Mesendoderm (in vitro differentiated cells): ENCODE results near the gene RASAL2.

Source experiments
- DNase-seq: peaks from one replicate; pipeline ENCODE4 v3.0.0; 2013
- H2AK5ac ChIP-seq: 2 replicates; pipeline ENCODE4 v1.6.1; 2013; ENCODE audit warnings: low read length, inconsistent platforms
- H2BK120ac ChIP-seq: 2 replicates; pipeline ENCODE4 v1.6.1; 2013; ENCODE audit warnings: low read depth, mild to moderate bottlenecking, low read length, moderate library complexity, mixed read lengths
- H2BK15ac ChIP-seq: replicated peaks from 2 replicates; pipeline ENCODE4 v1.6.1; 2013; ENCODE audit warnings: low read depth, mild to moderate bottlenecking, moderate library complexity
- H2BK5ac ChIP-seq: 2 replicates; pipeline ENCODE4 v1.6.1; 2013; ENCODE audit warnings: low read length, inconsistent platforms
- H3K18ac ChIP-seq: 2 replicates; pipeline ENCODE4 v1.6.1; 2013; ENCODE audit warnings: mild to moderate bottlenecking, low read length, mixed read lengths
- H3K23ac ChIP-seq: one replicate; pipeline ENCODE4 v1.6.1; 2013; ENCODE audit warnings: low read length
- H3K27ac ChIP-seq: 2 replicates; pipeline ENCODE4 v1.5.1; 2013; ENCODE audit warnings: low read depth, mild to moderate bottlenecking, inconsistent platforms, low read length, moderate library complexity
- H3K27me3 ChIP-seq: 2 replicates; pipeline ENCODE4 v1.6.1; 2013; ENCODE audit warnings: low read length, control low read depth, mild to moderate bottlenecking, inconsistent platforms; ENCODE audit not compliant: insufficient read depth, poor library complexity
- H3K36me3 ChIP-seq: 2 replicates; pipeline ENCODE4 v1.6.1; 2013; ENCODE audit warnings: low read length, inconsistent platforms; ENCODE audit not compliant: control insufficient read depth, insufficient read depth
- H3K4ac ChIP-seq: one replicate; pipeline ENCODE4 v1.6.1; 2013; ENCODE audit warnings: low read depth, mild to moderate bottlenecking, low read length, moderate library complexity
- H3K4me1 ChIP-seq: 2 replicates; pipeline ENCODE4 v1.6.1; 2013; ENCODE audit warnings: low read depth, low read length, inconsistent platforms; ENCODE audit not compliant: control insufficient read depth
- H3K4me2 ChIP-seq: 2 replicates; pipeline ENCODE4 v1.6.1; 2013; ENCODE audit warnings: low read length
- H3K4me3 ChIP-seq: 2 replicates; pipeline ENCODE4 v1.5.1; 2013; ENCODE audit warnings: mild to moderate bottlenecking, low read length
- H3K56ac ChIP-seq: one replicate; pipeline ENCODE4 v1.6.1; 2013; ENCODE audit warnings: low read length
- H3K79me1 ChIP-seq: 2 replicates; pipeline ENCODE4 v1.6.1; 2013; ENCODE audit warnings: low read length, inconsistent platforms
- H3K79me2 ChIP-seq: 2 replicates; pipeline ENCODE4 v1.6.1; 2013; ENCODE audit warnings: mild to moderate bottlenecking, low read length; ENCODE audit not compliant: control insufficient read depth, insufficient read depth
- H3K9ac ChIP-seq: 2 replicates; pipeline ENCODE4 v1.6.1; 2013; ENCODE audit warnings: low read length, inconsistent platforms
- H4K5ac ChIP-seq: one replicate; pipeline ENCODE4 v1.6.1; 2013; ENCODE audit warnings: low read length
- H4K8ac ChIP-seq: one replicate; pipeline ENCODE4 v1.6.1; 2013; ENCODE audit warnings: low read depth, mild to moderate bottlenecking, control low read depth, low read length, moderate library complexity
- WGBS: extraction: QIAGEN DNeasy Blood & Tissue Kit; methylation state at CpG from one replicate; pipeline ENCODE4 v1.1.7; 2013; ENCODE audit warnings: low lambda C conversion rate, missing lambda C conversion rate; ENCODE audit not compliant: insufficient coverage; ENCODE audit errors: extremely low coverage; 5-methylcytosine and 5-hydroxymethylcytosine counted together

Gene RASAL2

DNA sequence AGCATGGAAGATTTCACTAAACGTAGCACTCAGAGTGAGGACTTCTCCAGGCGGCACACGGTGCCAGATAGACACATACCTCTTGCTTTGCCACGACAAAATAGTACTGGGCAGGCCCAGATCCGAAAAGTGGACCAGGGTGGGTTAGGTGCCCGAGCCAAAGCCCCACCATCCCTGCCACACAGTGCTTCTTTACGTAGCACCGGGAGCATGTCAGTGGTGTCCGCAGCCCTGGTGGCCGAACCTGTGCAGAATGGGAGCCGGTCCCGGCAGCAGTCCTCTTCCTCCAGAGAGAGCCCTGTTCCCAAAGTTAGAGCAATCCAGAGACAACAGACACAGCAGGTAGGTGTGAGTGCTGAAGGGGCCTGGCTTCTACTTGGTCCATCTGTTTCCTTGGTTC, 364.3 kb downstream of the RASAL2 start:
- H3K4me1 ChIP-seq: no peaks in the 10 kb centered on the region
- no peak overlapping the region for H2BK15ac ChIP-seq
- no peak overlapping the region for H3K27ac ChIP-seq
- no peaks in the 10 kb centered on the region for H3K27me3 ChIP-seq
- no peak overlapping the region for H4K5ac ChIP-seq
- H2AK5ac ChIP-seq: no peak overlapping the region
- H3K4ac ChIP-seq: no peak overlapping the region
- H3K9ac ChIP-seq: no peak overlapping the region
- H2BK5ac ChIP-seq: no peak overlapping the region
- no peak overlapping the region for H3K18ac ChIP-seq
- H4K8ac ChIP-seq: no peak overlapping the region
- no peak overlapping the region for H2BK120ac ChIP-seq
- no peak overlapping the region for H3K23ac ChIP-seq
- no CpG with 5 or more reads among the region's 12 CpGs for WGBS
- no peaks in the 10 kb centered on the region for H3K36me3 ChIP-seq
- H3K4me2 ChIP-seq: no peak overlapping the region
- no peaks in the 10 kb centered on the region for H3K79me1 ChIP-seq
- no peak overlapping the region for H3K56ac ChIP-seq
- H3K79me2 ChIP-seq: no peaks in the 10 kb centered on the region
- H3K4me3 ChIP-seq: no peak overlapping the region
- no peak for DNase-seq

DNA sequence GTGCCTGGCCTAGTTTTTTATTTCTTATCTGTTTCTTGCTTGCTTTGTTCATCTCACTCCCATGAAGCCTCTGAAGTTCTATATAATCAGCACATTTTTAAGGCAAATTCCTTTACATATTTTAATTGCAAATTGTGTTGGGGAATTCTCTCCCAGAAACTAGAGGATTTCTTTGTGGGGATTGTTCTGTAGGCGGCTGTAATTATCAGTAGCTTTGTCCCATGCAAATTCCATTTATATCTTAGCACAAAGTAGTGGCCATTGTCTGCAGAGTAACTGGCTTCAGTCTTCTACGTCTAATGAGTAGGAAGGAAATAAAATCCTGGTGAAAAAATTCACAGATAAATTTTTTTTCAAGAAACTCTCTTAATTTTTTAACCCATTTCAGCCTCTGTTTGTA, 367.2 kb downstream of the RASAL2 start:
- H3K4me3 ChIP-seq: no peak overlapping the region
- no CpG with 5 or more reads among the region's 2 CpGs for WGBS
- no peak overlapping the region for H3K23ac ChIP-seq
- H4K8ac ChIP-seq: no peak overlapping the region
- DNase-seq: peak; percentile 58
- H4K5ac ChIP-seq: no peak overlapping the region
- H3K79me1 ChIP-seq: no peaks in the 10 kb centered on the region
- H2BK15ac ChIP-seq: no peak overlapping the region
- H3K4me2 ChIP-seq: no peak overlapping the region
- H3K79me2 ChIP-seq: no peaks in the 10 kb centered on the region
- H3K27me3 ChIP-seq: no peaks in the 10 kb centered on the region
- no peak overlapping the region for H3K18ac ChIP-seq
- no peak overlapping the region for H2BK5ac ChIP-seq
- no peak overlapping the region for H2AK5ac ChIP-seq
- H3K9ac ChIP-seq: no peak overlapping the region
- no peak overlapping the region for H3K4ac ChIP-seq
- H3K56ac ChIP-seq: no peak overlapping the region
- H3K36me3 ChIP-seq: no peaks in the 10 kb centered on the region
- no peak overlapping the region for H2BK120ac ChIP-seq
- no peaks in the 10 kb centered on the region for H3K4me1 ChIP-seq
- H3K27ac ChIP-seq: no peak overlapping the region

DNA sequence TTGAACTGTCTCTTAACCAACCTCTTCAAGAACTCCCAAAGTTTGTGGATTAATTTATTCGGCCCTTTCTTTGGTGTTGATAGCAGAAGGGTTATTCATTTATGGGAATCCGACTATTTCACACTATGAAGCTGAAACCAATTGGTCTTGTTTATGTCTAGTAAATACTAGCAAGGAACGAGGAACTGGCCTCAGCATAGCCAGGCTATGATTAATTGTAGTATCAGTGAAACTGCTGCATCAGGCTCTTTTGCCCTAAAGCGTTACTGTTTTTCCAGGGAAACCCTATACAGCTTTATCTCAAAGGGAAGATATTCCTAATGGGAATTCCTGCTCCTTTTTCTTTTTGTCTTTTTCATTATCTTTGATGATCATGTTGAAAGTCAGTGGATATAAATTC, 367.8 kb downstream of the RASAL2 start:
- H3K27ac ChIP-seq: no peak overlapping the region
- no peak overlapping the region for H2BK120ac ChIP-seq
- H3K23ac ChIP-seq: no peak overlapping the region
- H2BK15ac ChIP-seq: no peak overlapping the region
- H3K79me2 ChIP-seq: no peaks in the 10 kb centered on the region
- H3K79me1 ChIP-seq: no peaks in the 10 kb centered on the region
- no peak overlapping the region for H3K56ac ChIP-seq
- no peak overlapping the region for H3K4me2 ChIP-seq
- H2AK5ac ChIP-seq: no peak overlapping the region
- H3K9ac ChIP-seq: no peak overlapping the region
- no peak overlapping the region for H2BK5ac ChIP-seq
- H4K5ac ChIP-seq: no peak overlapping the region
- DNase-seq: peak; percentile 46
- H3K27me3 ChIP-seq: no peaks in the 10 kb centered on the region
- H3K4ac ChIP-seq: no peak overlapping the region
- H4K8ac ChIP-seq: no peak overlapping the region
- no peak overlapping the region for H3K18ac ChIP-seq
- H3K36me3 ChIP-seq: no peaks in the 10 kb centered on the region
- H3K4me3 ChIP-seq: no peak overlapping the region
- H3K4me1 ChIP-seq: no peaks in the 10 kb centered on the region
- no CpG with 5 or more reads among the region's 4 CpGs for WGBS

DNA sequence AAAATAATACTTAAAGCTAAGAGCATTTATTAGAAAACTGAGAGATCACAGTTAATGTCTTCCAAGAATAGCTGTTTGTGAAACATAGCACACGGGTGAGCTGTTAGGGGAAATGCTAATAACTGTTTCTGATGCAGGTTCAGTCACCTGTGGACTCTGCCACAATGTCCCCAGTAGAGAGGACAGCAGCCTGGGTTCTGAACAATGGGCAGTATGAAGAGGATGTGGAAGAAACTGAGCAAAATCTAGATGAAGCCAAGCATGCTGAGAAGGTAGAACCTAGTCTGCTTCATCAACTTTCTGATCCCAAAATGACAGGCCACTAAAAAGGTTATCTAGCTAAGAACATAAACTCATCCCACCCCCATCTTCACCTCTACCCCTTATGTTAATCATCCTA, 370.2 kb downstream of the RASAL2 start:
- no peak for DNase-seq
- Histone ChIP-seq H3K79me1 (no peaks in the 10 kb centered on the region), H3K4me2 (no peak overlapping the region), H3K27me3 (no peaks in the 10 kb centered on the region), H2AK5ac (no peak overlapping the region), H3K56ac (no peak overlapping the region), H2BK15ac (no peak overlapping the region), H4K5ac (no peak overlapping the region), H2BK5ac (no peak overlapping the region), H4K8ac (no peak overlapping the region), H3K36me3 (no peaks in the 10 kb centered on the region), H3K9ac (no peak overlapping the region), H3K4ac (no peak overlapping the region), H3K27ac (no peak overlapping the region), H3K4me3 (no peak overlapping the region), H3K4me1 (no peaks in the 10 kb centered on the region), H2BK120ac (no peak overlapping the region), H3K79me2 (no peaks in the 10 kb centered on the region), H3K18ac (no peak overlapping the region), H3K23ac (no peak overlapping the region)
- no CpG with 5 or more reads among the region's 1 CpG for WGBS

DNA sequence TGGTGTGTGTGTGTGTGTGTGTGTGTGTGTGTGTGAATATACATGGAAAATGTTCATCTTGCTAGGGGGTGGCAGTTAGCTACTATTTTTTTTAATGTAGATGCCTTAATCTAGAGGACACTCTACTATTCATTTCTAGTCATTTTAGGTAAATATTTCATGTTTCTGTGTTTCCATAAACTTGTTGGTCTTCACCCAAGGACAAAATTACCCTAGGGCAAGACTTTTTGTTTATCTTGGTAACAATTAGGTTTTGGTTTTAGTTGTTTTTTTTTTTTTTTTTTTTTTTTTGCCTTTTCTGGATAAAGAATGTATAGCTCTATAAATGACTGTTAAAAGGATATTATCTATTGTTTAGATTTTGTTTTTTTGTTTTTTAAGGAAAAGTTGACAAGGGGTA, 370.7 kb downstream of the RASAL2 start:
- H3K36me3 ChIP-seq: no peaks in the 10 kb centered on the region
- DNase-seq: no peak
- H3K79me1 ChIP-seq: no peaks in the 10 kb centered on the region
- no peak overlapping the region for H3K4me3 ChIP-seq
- no peak overlapping the region for H3K9ac ChIP-seq
- H3K79me2 ChIP-seq: no peaks in the 10 kb centered on the region
- no peak overlapping the region for H3K56ac ChIP-seq
- no peak overlapping the region for H2BK15ac ChIP-seq
- no peaks in the 10 kb centered on the region for H3K27me3 ChIP-seq
- no peak overlapping the region for H3K4ac ChIP-seq
- no peak overlapping the region for H2AK5ac ChIP-seq
- no peak overlapping the region for H3K23ac ChIP-seq
- H4K5ac ChIP-seq: no peak overlapping the region
- no peak overlapping the region for H3K27ac ChIP-seq
- no peak overlapping the region for H4K8ac ChIP-seq
- no peak overlapping the region for H2BK120ac ChIP-seq
- H3K4me1 ChIP-seq: no peaks in the 10 kb centered on the region
- no peak overlapping the region for H2BK5ac ChIP-seq
- H3K4me2 ChIP-seq: no peak overlapping the region
- no peak overlapping the region for H3K18ac ChIP-seq

DNA sequence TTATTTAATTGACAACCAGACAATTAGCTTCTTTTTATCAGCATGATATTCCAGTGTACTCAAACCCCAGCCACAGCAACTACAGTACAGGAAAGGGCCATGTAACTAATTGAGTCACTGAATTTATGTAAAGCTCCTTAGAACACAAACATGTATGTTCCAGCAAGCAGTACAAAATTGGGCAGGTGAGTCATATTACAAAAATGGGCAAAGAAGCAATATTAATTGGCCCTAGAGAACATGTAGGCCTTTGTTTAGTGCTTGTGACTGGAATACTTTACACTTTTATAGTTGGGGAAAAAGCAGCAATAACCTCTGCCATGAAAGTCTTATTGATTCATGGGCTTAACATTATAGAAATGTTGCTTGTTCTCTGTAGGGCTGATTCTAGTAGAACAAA, 371.1 kb downstream of the RASAL2 start:
- Histone ChIP-seq H4K8ac (no peak overlapping the region), H3K27ac (no peak overlapping the region), H3K56ac (no peak overlapping the region), H3K79me2 (no peaks in the 10 kb centered on the region), H3K36me3 (no peaks in the 10 kb centered on the region), H2BK120ac (no peak overlapping the region), H4K5ac (no peak overlapping the region), H2BK15ac (no peak overlapping the region), H3K4me2 (no peak overlapping the region), H3K23ac (no peak overlapping the region), H3K4me1 (no peaks in the 10 kb centered on the region), H3K79me1 (no peaks in the 10 kb centered on the region), H2BK5ac (no peak overlapping the region), H3K18ac (no peak overlapping the region), H3K9ac (no peak overlapping the region), H3K4ac (no peak overlapping the region), H2AK5ac (no peak overlapping the region), H3K4me3 (no peak overlapping the region), H3K27me3 (no peaks in the 10 kb centered on the region)
- no peak for DNase-seq
